ENCODE measurements around the gene TMEM140.

TMEM140 gene

GRCh38 chr7:135175931-135176330 is 28.1 kb downstream of the TMEM140 start:
- no peak for DNase-seq

GRCh38 chr7:135177028-135177696 is 29.3 kb downstream of the TMEM140 start:
- no peak for DNase-seq

- DNase-seq: no peak
These were observed 30.5 kb downstream of the TMEM140 start for GRCh38 chr7:135178364-135178763.

DNA sequence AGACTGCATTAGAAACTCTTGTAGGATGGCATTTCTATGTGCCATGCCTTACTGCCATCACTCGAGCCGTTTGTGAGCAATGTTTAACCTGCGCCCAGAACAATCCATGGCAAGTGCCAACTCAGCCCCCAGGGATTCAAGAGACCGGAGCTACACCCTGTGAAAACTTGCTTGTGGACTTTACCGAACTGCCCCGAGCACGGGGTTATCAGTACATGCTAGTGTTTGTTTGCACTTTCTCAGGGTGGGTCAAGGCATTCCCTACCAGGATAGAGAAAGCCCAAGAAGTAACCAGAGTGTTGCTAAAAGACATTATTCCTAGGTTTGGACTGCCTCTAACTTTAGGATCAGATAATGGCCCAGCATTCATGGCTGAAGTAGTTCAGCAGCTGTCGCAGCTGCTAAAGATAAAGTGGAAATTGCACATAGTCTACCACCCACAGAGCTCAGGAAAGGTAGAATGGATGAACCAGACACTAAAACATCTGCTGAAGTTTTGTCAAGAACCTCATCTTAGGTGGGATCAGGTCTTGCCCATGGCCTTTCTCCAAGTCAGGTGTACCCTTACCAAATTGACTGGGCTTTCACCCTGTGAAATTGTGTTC is 31.6 kb downstream of the TMEM140 start:
- DNase-seq: no peak

DNA sequence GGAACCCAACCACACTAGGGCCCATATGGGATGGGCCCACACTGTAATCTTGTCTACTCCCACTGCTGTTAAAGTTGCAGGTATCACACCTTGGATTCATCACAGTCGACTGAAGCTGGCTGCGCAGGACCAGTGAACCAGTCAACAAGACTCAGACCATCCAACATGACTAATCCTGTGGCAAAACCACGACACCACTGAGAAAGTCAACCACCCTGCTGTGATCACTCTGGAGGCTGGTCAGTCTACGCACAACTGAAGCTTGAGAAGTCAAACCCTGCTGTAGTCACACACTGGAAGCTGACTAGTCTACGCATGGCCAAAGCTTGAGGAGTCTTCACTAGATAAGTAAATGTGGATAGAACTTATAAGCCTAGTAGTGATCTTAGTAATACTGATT is 32.2 kb downstream of the TMEM140 start:
- no peak for DNase-seq

GRCh38 chr7:135181261-135181928 is 33.5 kb downstream of the TMEM140 start:
- no peak for DNase-seq

GRCh38 chr7:135181929-135182678 is 34.2 kb downstream of the TMEM140 start:
- no peak for DNase-seq

DNA sequence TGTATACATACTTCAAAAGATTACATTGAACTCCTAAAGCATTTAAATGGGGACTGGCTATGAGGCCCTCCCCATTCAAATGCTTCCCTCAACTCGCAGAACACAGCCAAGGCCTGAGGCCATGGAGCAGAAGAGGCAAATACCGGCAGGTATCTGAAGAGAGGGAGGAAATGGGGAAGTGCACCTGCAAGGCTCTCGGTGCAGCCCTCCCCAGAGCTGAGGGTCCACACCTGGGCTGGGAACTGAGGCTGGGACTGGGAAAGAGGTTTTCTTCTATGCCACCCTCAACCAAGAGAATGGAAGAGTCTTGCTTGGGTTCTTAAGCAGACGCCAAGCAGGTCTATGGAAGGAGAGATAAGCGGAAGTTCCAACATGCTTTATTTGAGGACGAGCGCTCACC is 35.6 kb downstream of the TMEM140 start:
- DNase-seq: no peak

- DNase-seq: no peak
These were observed 36.5 kb downstream of the TMEM140 start for GRCh38 chr7:135184254-135184841.

DNA sequence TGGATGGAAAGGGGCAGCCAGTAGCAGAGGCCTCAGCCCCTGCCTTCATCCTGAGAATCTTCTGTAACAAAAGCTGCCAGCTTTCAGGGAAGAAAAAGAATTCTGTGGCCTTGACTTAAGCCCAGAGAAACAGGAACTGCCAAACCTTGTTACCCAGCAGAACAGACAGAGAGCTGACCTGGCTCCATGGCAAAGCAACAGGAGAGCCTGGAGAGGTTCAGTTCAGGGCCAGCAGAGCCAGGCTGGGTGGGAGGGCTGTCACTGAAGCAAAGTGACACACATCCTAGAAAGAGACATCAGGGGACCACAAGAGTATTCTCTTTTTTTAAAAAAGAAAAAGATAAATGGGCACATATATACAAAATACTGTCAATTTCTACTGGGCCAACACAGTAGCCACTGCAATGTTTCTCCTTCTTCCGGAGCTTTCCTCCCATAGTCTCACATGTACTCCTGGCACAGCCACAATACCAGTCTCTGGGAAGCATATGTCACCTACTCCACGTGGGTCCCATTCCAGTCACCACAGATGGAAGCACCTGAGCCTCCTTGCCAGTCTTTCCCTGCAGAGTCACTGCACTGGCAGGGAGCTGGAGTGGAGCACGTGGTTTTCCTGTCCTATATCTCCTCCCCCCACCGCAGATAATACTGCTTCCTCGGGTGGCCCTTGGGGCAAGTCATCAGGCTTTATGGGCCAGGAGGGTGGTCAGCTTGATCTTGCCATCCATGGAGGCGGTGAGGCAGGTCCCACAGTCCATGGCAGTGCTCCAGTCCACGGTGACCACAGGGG is 37.8 kb downstream of the TMEM140 start:
- DNase-seq: no peak

GRCh38 chr7:135186261-135186540 is 38.3 kb downstream of the TMEM140 start:
- no peak for DNase-seq

- no peak for DNase-seq
These were observed 39.0 kb downstream of the TMEM140 start for GRCh38 chr7:135186841-135187253.

GRCh38 chr7:135188298-135188984 is 40.6 kb downstream of the TMEM140 start:
- no peak for DNase-seq

DNA sequence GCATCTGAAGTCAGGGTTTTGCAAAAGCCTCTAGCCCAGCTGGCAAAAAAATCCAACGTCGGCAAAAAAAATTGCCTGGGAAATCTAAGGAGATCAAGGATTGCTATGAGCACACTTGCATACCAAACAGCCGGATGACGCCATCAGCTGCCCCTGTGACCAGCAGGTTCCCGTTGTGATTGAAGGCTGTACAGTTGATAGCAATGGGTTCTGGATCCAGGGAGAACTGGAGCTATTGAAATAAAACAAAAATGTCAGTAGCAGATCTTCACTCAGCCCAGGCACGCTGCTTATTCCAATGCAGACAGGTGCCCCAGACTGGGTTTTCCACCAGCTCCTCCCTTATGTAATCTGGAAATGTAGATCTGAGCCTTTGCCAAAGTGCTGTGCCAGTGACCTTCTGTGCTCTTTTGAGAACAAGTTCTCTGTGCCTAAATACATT is 41.4 kb downstream of the TMEM140 start:
- no peak for DNase-seq

- DNase-seq: no peak
These were observed 42.1 kb downstream of the TMEM140 start for GRCh38 chr7:135189961-135190360.

- DNase-seq: no peak
These were observed 42.8 kb downstream of the TMEM140 start for GRCh38 chr7:135190703-135191102.

DNA sequence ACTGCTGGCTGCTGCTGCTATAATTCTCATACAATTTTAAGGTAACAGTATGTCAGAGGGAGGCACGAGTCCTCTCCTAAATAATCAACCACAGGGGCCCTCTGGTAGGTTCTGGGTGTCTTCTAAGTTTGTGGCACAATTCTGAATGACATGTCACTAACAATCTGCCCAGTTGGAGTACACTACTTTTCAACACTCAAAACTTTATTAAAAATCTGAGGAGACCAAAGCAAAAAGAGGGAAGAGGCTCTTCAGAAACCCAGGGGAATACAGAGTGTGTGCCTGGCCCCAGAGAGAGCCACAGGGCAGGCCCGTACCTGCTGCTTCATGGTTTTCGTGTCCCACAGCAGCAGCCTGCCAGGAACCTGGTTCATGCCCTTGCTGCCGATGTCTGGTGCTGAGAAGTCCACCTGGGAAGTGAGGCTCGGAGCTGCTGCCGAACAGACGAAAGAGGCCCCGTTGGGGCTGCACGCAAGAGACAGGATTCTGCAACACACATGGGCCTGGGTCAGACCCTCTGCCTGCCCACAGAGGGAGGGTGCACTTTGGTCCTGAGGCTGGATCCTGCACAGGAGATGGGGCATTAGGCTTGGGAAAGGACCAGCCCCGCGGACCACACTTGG is 45.2 kb downstream of the TMEM140 start:
- DNase-seq: no peak

DNA sequence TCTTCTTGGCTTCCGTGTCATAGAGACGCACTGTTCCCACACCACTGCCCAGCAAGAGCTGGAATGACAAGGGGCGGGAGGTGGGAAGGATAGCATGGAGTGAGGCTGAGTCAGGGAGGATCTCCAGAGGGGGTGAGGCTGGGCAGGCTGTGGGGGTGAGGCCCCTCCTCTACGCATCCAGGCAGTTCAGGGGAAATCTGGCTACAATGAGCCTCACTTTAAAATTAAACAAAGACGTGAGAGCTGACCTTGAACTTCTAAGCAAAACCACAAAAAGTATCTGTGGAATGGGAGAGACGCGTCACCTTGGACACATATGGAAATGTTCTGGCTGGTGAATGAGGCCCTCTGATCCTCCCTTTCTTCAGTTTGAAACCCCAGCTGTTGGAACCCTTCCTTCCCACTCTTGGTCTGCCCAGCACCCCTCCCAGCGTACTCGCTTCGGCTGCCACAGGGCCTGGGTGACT is 45.8 kb downstream of the TMEM140 start:
- no peak for DNase-seq

DNA sequence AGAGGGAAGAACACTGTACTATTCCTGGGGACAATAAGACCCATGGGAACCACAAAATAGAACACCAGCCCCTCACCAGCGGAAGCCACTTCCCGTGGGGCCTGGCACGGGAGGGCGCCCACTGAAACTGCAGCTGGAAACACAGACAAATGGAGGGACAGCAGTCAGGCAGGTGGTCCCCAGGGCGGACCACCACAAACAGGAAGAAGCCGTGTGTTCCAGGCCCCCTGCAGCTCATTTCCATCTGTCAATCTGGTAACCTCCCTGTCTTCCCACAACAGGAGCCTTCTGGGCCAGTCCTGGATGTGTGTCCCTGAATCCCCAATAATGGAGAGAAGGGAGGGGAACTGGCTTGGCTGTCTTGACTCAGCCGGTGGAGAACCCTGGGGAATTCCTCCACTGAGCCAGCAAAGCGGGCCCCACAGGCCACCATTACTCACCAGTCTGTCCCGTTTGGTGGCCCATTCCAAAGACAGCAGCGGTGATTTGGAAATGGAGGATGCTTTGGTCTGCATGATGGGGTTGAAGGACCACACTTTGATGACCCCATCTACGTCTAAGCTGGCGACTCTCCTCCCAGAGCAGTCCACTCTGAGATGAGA is 46.7 kb downstream of the TMEM140 start:
- DNase-seq: no peak

GRCh38 chr7:135195156-135195555 is 47.3 kb downstream of the TMEM140 start:
- no peak for DNase-seq
